ENCODE results near the gene NKX2-2. TPM values are rescaled to one million over a fixed set of nuclear protein-coding genes. Genes with fewer than 3 reads are reported as not detected.
A peak's percentile ranks its signal among the peaks of the same experiment; 100 is the strongest.

Gene NKX2-2
- total and polyA plus RNA-seq, 2 donors (not counting 1 experiment from before 2014, with no cell fraction given) = not detected

- H3K9ac ChIP-seq (ENCODE audit: insufficient read depth, low read length) = no peak overlapping the region
- H3K4me2 ChIP-seq (ENCODE audit: extremely low read depth, insufficient read depth, low read length) = no peak overlapping the region
- DNase-seq (ENCODE audit: low read depth in 2 of 2) = no peak
- peak; percentile 86 for TF ChIP-seq EZH2 (IDR thresholded peaks at IDR 0.05; ENCODE audit: low read length, missing control alignments)
- no peak for TF ChIP-seq CTCF (conservative IDR thresholded peaks at IDR 0.05 in 1 of 2, IDR thresholded peaks at IDR 0.05 in 1 of 2; ENCODE audit: low read depth in 1 of 2, low read length in 2 of 2)
- no peaks in the 10 kb centered on the region for H3K79me2 ChIP-seq (ENCODE audit: control insufficient read depth, insufficient read depth, low read length)
- H3K27ac ChIP-seq (ENCODE audit: insufficient read depth, low read length) = no peak overlapping the region
- H2AFZ ChIP-seq (ENCODE audit: low read length) = no peak overlapping the region
- H3K9me3 ChIP-seq (ENCODE audit: control insufficient read depth, insufficient read depth, low read depth, low read length) = no peaks in the 10 kb centered on the region
- no peak overlapping the region for H3K4me3 ChIP-seq (replicated peaks in 1 of 4; ENCODE audit: control extremely low read depth in 1 of 4, insufficient read depth in 1 of 4, low read depth in 3 of 4, low read length in 4 of 4)
- peaks cover 5% of the 10 kb centered on the region for H3K4me1 ChIP-seq (ENCODE audit: control insufficient read depth, extremely low read depth, insufficient read depth, low read length)
- H3K36me3 ChIP-seq (ENCODE audit: control insufficient read depth, insufficient read depth, low read length) = no peaks in the 10 kb centered on the region
- H3K27me3 ChIP-seq (ENCODE audit: control insufficient read depth, insufficient read depth, low read length) = peaks cover 44% of the 10 kb centered on the region
- H4K20me1 ChIP-seq (ENCODE audit: control insufficient read depth, extremely low read depth, insufficient read depth, low read length) = no peaks in the 10 kb centered on the region
These were observed 6.2 kb downstream of the NKX2-2 start for GRCh38 chr20:21507400-21508229.

- H3K4me3 ChIP-seq (replicated peaks in 1 of 4; ENCODE audit: control extremely low read depth in 1 of 4, insufficient read depth in 1 of 4, low read depth in 3 of 4, low read length in 4 of 4) = peak overlapping the region in 2 of 4 experiments; percentile 27 to 53
- H3K79me2 ChIP-seq (ENCODE audit: control insufficient read depth, insufficient read depth, low read length) = no peaks in the 10 kb centered on the region
- peak overlapping the region; percentile 82 for H2AFZ ChIP-seq (ENCODE audit: low read length)
- no peaks in the 10 kb centered on the region for H3K9me3 ChIP-seq (ENCODE audit: control insufficient read depth, insufficient read depth, low read depth, low read length)
- H3K4me1 ChIP-seq (ENCODE audit: control insufficient read depth, extremely low read depth, insufficient read depth, low read length) = peaks cover 5% of the 10 kb centered on the region
- no peak overlapping the region for H3K9ac ChIP-seq (ENCODE audit: insufficient read depth, low read length)
- TF ChIP-seq CTCF (conservative IDR thresholded peaks at IDR 0.05 in 1 of 2, IDR thresholded peaks at IDR 0.05 in 1 of 2; ENCODE audit: low read depth in 1 of 2, low read length in 2 of 2) (peak; percentile 39 to 59), EZH2 (IDR thresholded peaks at IDR 0.05; ENCODE audit: low read length, missing control alignments) (no peak)
- peaks cover 30% of the 10 kb centered on the region for H3K27me3 ChIP-seq (ENCODE audit: control insufficient read depth, insufficient read depth, low read length)
- H3K4me2 ChIP-seq (ENCODE audit: extremely low read depth, insufficient read depth, low read length) = peak overlapping the region; percentile 48
- peak; percentile 38 to 39 for DNase-seq (ENCODE audit: low read depth in 2 of 2)
- H4K20me1 ChIP-seq (ENCODE audit: control insufficient read depth, extremely low read depth, insufficient read depth, low read length) = no peaks in the 10 kb centered on the region
- H3K27ac ChIP-seq (ENCODE audit: insufficient read depth, low read length) = no peak overlapping the region
- no peaks in the 10 kb centered on the region for H3K36me3 ChIP-seq (ENCODE audit: control insufficient read depth, insufficient read depth, low read length)
These were observed 7.9 kb downstream of the NKX2-2 start for GRCh38 chr20:21505810-21506530.

GRCh38 chr20:21505161-21505809 lies 8.6 kb downstream of the NKX2-2 start:
- Histone ChIP-seq H3K9ac (ENCODE audit: insufficient read depth, low read length) (no peak overlapping the region), H3K36me3 (ENCODE audit: control insufficient read depth, insufficient read depth, low read length) (no peaks in the 10 kb centered on the region), H3K4me1 (ENCODE audit: control insufficient read depth, extremely low read depth, insufficient read depth, low read length) (peaks cover 5% of the 10 kb centered on the region), H3K4me2 (ENCODE audit: extremely low read depth, insufficient read depth, low read length) (peak overlapping the region; percentile 48), H2AFZ (ENCODE audit: low read length) (no peak overlapping the region), H4K20me1 (ENCODE audit: control insufficient read depth, extremely low read depth, insufficient read depth, low read length) (no peaks in the 10 kb centered on the region), H3K9me3 (ENCODE audit: control insufficient read depth, insufficient read depth, low read depth, low read length) (no peaks in the 10 kb centered on the region), H3K4me3 (replicated peaks in 1 of 4; ENCODE audit: control extremely low read depth in 1 of 4, insufficient read depth in 1 of 4, low read depth in 3 of 4, low read length in 4 of 4) (peak overlapping the region in 2 of 4 experiments; percentile 27 to 53), H3K27ac (ENCODE audit: insufficient read depth, low read length) (no peak overlapping the region), H3K79me2 (ENCODE audit: control insufficient read depth, insufficient read depth, low read length) (no peaks in the 10 kb centered on the region), H3K27me3 (ENCODE audit: control insufficient read depth, insufficient read depth, low read length) (peaks cover 30% of the 10 kb centered on the region)
- peak in 1 of 2 donors; percentile 37 for DNase-seq (ENCODE audit: low read depth in 2 of 2)
- TF ChIP-seq EZH2 (IDR thresholded peaks at IDR 0.05; ENCODE audit: low read length, missing control alignments) (peak; percentile 42), CTCF (conservative IDR thresholded peaks at IDR 0.05 in 1 of 2, IDR thresholded peaks at IDR 0.05 in 1 of 2; ENCODE audit: low read depth in 1 of 2, low read length in 2 of 2) (peak; percentile 94 to 98)
